ENCODE data around the gene DNAJA3.

Gene DNAJA3

GRCh38 chr16:4442371-4442770, 16.7 kb downstream of the DNAJA3 start:
- DNase-seq: no peak

GRCh38 chr16:4443271-4443670, 17.6 kb downstream of the DNAJA3 start:
- DNase-seq: no peak

DNA sequence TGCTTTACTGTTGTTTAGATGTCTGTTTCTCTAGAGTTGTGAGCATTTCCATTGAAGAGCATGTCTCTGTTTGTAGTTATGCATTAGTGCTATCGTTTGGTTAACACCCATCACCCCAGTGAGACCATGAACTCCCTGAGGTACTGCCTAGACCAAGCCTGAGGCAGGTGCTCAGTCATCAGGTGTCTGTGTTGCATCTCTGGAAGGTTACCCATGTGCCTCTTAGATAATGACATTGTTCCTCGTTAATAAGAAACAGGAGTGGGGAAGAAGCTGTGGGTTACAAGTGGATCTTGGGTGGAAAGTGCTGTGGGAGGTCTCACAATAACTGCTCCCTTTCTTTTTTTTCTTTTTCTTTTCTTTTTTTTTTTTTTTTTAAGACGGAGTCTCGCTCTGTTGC, 18.3 kb downstream of the DNAJA3 start:
- no peak for DNase-seq

DNA sequence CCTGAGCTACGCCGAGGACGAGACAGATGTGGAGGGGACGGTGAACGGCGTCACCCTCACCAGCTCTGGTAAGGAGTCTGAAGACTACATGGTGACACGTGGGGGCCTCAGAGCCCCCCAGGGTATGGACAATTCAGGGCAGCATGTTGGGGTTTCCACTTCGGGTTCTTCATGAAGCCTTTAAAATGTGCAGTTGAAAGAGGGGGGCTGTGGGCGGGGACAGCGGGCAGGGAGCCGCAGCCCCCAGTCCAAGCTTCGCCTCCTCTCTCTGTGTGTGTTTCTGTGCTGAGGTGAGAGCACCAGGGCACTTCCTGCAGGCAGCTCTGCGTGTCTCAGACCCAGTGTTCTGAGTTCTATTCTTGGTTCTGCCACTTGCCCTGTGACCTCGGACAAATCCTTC, 24.8 kb downstream of the DNAJA3 start:
- DNase-seq: no peak

GRCh38 chr16:4450931-4451519, 25.4 kb downstream of the DNAJA3 start:
- DNase-seq: no peak

DNA sequence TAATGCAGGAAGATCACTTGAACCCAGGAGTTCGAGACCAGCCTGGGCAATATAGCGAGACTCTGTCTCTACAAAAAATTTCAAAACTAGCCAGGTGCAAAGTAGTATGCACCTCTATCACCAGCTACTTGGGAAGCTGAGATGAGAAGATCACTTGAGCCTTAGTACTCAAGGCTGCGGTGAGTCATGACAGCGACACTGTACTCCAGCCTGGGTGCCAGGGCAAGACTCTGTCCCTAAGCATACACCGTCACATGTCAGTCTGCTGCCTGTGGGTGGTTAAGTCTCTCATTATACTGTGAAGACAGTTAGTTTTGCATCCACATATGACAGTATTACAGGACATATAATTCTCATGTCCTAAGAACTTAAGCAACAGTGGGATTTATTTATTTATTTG, 27.0 kb downstream of the DNAJA3 start:
- no peak for DNase-seq

GRCh38 chr16:4454623-4455022, 29.0 kb downstream of the DNAJA3 start:
- DNase-seq: no peak

DNA sequence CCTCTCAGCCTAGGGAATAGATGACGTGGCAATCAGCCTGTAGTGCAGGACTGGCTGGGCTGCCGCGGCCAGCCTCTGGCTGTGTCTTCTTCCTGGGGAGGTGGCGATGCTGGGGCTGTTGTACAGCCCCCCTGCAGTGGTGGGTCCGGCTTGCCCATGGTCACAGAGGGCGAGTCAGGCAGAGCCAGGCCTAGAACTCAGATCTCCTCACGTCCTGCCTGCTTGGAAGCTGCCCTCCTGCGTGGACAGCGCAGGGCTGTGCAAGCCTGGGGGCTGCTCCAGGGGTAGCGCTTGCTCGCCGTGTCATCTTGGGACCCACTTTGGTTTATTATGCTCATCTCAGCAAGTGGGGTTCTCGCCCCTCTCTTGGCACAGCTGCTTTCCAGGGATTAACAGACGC, 29.4 kb downstream of the DNAJA3 start:
- no peak for DNase-seq

- no peak for DNase-seq
Observed at GRCh38 chr16:4455951-4456350, 30.3 kb downstream of the DNAJA3 start.

DNA sequence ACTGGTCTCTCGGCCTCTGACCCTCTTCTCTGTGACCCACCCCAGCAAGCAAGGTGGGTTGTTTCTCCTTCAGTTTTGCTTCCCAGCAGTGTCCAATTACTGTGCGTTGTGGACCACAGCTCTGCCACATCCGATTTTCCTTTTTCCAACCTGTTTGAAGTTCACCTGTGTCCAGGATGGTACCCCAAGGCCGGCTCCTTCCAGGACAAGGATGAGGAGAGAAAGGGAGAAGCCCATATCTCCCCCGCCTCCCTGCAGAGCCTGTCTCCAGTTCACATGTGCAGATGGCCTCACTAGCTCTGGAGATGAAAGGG, 35.2 kb downstream of the DNAJA3 start:
- DNase-seq: no peak

DNA sequence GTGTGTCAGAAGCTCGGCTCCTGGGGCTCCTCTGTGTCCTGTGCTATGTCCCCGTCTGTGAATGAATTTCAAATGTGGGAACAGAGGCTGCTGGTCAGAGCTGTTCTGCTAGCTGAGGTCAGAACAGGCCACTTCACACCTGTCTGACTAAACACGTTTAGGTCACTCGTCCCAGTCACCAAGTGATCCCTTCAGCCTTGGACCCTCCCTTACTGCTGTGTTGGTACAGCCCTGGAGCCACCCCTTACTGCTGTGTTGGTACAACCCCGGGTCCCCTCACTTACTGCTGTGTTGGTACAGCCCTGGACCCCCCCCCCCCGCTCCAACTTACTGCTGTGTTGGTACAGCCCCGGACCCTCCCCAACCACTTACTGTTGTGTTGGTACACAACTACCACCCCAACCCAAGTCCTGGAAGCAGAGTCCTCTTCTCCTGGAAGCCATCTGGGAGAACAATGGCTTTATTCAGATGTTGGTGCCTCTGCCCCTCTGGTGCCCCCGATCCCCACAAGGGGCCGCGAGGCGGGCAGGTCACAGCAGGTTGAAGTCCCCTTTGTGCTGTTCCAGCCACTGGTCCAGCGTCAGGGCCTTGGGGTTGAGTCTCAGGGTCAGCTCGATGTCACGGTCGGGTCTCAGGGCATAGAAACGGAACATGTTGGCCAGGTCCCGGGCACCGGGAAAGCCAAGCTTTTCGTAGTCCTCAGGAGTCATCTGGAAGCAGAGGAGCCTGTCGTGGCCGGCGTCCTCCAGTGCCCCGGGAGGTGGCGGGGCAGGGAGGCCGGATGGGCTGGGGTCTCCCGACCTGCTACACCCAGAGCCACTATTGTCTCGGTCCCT, 35.8 kb downstream of the DNAJA3 start:
- no peak for DNase-seq

- no peak for DNase-seq
Observed at GRCh38 chr16:4463522-4464163, 38.0 kb downstream of the DNAJA3 start.

- DNase-seq: no peak
Observed at GRCh38 chr16:4465977-4466779, 40.5 kb downstream of the DNAJA3 start.

DNA sequence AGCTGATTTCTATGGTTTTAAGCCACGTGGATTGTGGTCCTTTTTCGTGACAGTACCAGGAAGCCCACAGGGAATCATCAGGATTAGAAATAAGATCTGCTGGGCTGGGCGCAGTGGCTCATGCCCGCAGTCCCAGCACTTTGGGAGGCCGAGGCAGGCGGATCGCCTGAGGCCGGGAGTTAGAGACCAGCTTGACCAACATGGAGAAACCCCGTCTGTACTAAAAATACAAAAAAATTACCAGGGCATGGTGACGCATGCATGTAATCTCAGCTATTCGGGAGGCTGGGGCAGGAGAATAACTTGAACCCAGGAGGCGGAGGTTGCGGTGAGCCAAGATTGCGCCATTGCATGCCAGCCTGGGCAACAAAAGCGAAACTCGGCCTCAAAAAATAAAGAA, 42.2 kb downstream of the DNAJA3 start:
- no peak for DNase-seq

DNA sequence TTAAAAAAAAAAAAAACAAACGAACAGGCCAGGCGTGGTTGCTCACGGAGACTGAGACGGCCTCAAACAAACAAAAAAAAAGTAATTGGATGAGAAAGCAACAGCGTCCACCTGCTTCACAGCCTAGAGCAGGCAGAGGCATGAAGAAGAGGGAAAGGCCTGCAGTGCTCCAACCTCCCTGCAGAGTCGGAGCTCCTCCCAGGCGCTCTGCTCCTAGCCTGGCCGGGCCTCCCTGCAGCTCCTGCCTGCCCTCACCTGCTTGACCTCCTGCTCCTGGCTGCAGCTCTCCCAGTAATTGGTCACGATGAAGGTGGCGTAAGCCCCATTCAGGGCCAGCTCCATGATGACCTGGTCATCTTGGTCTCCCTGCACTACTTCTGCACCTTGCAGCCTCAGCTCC, 43.3 kb downstream of the DNAJA3 start:
- no peak for DNase-seq

GRCh38 chr16:4471869-4472268, 46.2 kb downstream of the DNAJA3 start:
- DNase-seq: no peak

GRCh38 chr16:4472880-4473279, 47.2 kb downstream of the DNAJA3 start:
- DNase-seq: peak; percentile 15

DNA sequence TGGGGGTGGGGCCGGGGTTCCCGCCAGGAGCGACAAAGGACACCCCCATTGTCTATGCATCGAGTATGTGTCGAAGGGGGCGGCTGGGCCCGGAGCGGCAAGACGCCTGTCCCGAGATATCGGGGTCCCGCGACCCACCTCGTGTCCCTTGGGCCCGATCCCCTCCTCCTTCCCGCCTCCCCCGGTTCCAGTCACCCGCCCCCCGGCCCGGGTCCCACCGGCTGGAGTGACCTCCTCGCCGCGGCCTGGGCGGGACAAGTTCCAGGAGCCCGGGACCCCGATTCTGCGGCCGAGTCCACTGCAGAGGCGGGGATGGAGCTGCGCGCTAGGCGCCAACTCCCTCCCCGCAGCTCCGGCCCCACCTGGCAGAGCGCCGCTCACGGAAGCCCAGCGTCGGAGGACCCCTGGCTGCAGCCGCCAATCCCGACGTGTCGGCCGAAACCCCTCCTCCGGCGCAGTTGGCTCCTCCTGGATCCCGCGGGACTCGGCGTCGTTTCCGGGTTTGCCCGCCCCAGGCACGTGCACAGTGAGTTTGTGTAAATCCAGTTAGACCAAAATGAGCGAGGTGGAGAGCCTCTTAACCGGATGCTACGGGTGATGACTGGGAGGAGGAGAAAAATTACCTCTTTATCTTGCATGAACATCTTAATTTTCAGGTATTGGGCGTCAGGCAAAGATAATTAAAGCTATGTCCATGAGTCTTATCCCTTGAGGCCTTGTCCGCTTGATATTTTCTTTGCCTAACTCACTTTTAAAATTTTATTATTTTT, 48.7 kb downstream of the DNAJA3 start, which contains the start of gene NMRAL1:
TSS of gene NMRAL1 (minus strand) at position 434 of the 770 bp plus-strand sequence. CDS start 493 bp downstream, outside the sequence.
- peak; percentile 93 for DNase-seq

GRCh38 chr16:4475880-4476788, 50.5 kb downstream of the DNAJA3 start, which contains the start of gene HMOX2:
TSS of gene HMOX2 (plus strand) at chr16:4476398. CDS start at chr16:4505525, 29,127 bp downstream.
- DNase-seq: peak; percentile 98

DNA sequence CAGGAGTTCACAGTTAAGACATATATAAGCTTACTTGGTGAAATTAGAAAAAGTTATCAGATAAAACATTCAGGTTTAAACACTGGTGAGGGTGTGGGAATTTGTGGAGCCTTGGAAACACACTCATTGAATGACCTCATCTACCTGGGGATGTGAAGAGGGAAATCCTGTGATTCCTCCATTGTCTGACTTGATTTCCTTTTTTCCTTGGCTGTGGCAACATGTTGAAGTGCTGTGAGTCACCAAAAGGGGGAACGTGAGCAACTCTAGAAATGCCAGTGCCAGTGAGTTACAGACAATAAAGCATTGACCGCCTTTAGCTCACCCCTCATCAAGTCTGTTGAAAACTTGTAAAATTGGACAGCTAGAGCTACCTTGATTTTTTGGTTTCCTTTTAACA, 52.3 kb downstream of the DNAJA3 start:
- DNase-seq: peak; percentile 12

GRCh38 chr16:4481526-4481925, 55.9 kb downstream of the DNAJA3 start:
- no peak for DNase-seq

Data from RPMI8226 (cell line).